Activated naive CD8-positive, alpha-beta T cell treated with anti-CD3 and anti-CD28 coated beads, Interleukin-2, amount 10 ng/mL, durations not matched to agents 7 days and 5 days (primary cell): ENCODE results near the gene CCDC201. TPM values are rescaled to one million over a fixed set of nuclear protein-coding genes. Genes with fewer than 3 reads are reported as not detected.

Source experiments
- ATAC-seq: fragments of 150-1000 bp; cut with Tn5 transposase; one replicate; pipeline ENCODE4 v1.10.0; 2021; ENCODE audit warnings: low read depth, moderate library complexity
- POLR2A ChIA-PET: fragments of 350-600 bp; sonication (Branson Sonifier 250); formaldehyde crosslinking; loops from one replicate; lab custom pipeline; 2021; ENCODE audit warnings: antibody characterized with exemption; lab: Charles Lee
- DNase-seq: peaks from one replicate; pipeline ENCODE4 v3.0.0; 2021
- H3K27ac Mint-ChIP-seq: one replicate; pipeline ENCODE4 v1.8.0; 2022; ENCODE audit warnings: mild to moderate bottlenecking, mixed read lengths
- H3K27me3 Mint-ChIP-seq: one replicate; pipeline ENCODE4 v1.8.0; 2022; ENCODE audit warnings: mild to moderate bottlenecking, moderate library complexity, mixed read lengths
- H3K36me3 Mint-ChIP-seq: one replicate; pipeline ENCODE4 v1.8.0; 2021; ENCODE audit warnings: mild to moderate bottlenecking, mixed read lengths
- H3K4me1 Mint-ChIP-seq: one replicate; pipeline ENCODE4 v1.8.0; 2021; ENCODE audit warnings: mixed read lengths
- H3K4me3 Mint-ChIP-seq: one replicate; pipeline ENCODE4 v1.8.0; 2022; ENCODE audit warnings: mild to moderate bottlenecking, moderate library complexity, mixed read lengths
- H3K9me3 Mint-ChIP-seq: one replicate; pipeline ENCODE4 v1.8.0; 2021; ENCODE audit warnings: mixed read lengths
- total RNA-seq, 2 experiments: library from RNA; stranded (reverse); gene quantifications; one replicate each; pipeline ENCODE4 v1.2.3, GENCODE V29; 2021

CCDC201 gene
- total RNA-seq, 2 experiments from 2014 or later = not detected

GRCh38 chr7:45890125-45890901 lies 17.4 kb upstream of the CCDC201 start:
- no peaks in the 10 kb centered on the region for H3K36me3 Mint-ChIP-seq
- no peak for DNase-seq

GRCh38 chr7:45889367-45890067 lies 16.6 kb upstream of the CCDC201 start:
- ATAC-seq (no peak), DNase-seq (no peak)
- Mint-ChIP-seq H3K36me3 (no peaks in the 10 kb centered on the region), H3K27me3 (peaks cover 59% of the 10 kb centered on the region), H3K9me3 (no peaks in the 10 kb centered on the region), H3K4me1 (peaks cover 2% of the 10 kb centered on the region), H3K27ac (no peak overlapping the region), H3K4me3 (no peak overlapping the region)
- POLR2A ChIA-PET = no interaction called here

More at GRCh38 chr7:45890125-45890901, 17.4 kb upstream of the CCDC201 start:
- ATAC-seq = no peak
- H3K27me3 Mint-ChIP-seq = peaks cover 59% of the 10 kb centered on the region
- H3K27ac Mint-ChIP-seq = no peak overlapping the region
- no peaks in the 10 kb centered on the region for H3K9me3 Mint-ChIP-seq
- POLR2A ChIA-PET = no interaction called here
- no peak overlapping the region for H3K4me3 Mint-ChIP-seq
- peaks cover 2% of the 10 kb centered on the region for H3K4me1 Mint-ChIP-seq

GRCh38 chr7:45888993-45889366 lies 16.1 kb upstream of the CCDC201 start:
- ATAC-seq (no peak), DNase-seq (no peak)
- Mint-ChIP-seq H3K27ac (no peak overlapping the region), H3K27me3 (peaks cover 55% of the 10 kb centered on the region), H3K4me3 (no peak overlapping the region), H3K9me3 (no peaks in the 10 kb centered on the region), H3K4me1 (peaks cover 2% of the 10 kb centered on the region), H3K36me3 (no peaks in the 10 kb centered on the region)
- POLR2A ChIA-PET = no interaction called here

- Mint-ChIP-seq H3K27ac (no peak within 1 kb of the TSS), H3K4me3 (peak within 1 kb of the TSS; percentile 19), H3K4me1 (peaks cover 2% of the 10 kb centered on the region), H3K9me3 (no peaks in the 10 kb centered on the region), H3K36me3 (no peaks in the 10 kb centered on the region), H3K27me3 (peaks cover 55% of the 10 kb centered on the region)
- POLR2A ChIA-PET = no interaction called here
- ATAC-seq (no peak), DNase-seq (no peak)
Measured at GRCh38 chr7:45888185-45888992, 15.5 kb upstream of the CCDC201 start, which contains the start of gene IGFBP1. Gene IGFBP1, plus strand, starts transcription at chr7:45888488. Its CDS starts 165 bp downstream, at chr7:45888653.

- peaks cover 2% of the 10 kb centered on the region for H3K4me1 Mint-ChIP-seq
- no peak overlapping the region for H3K4me3 Mint-ChIP-seq
- ATAC-seq (no peak), DNase-seq (no peak)
- H3K27me3 Mint-ChIP-seq = peaks cover 55% of the 10 kb centered on the region
- no peaks in the 10 kb centered on the region for H3K36me3 Mint-ChIP-seq
- POLR2A ChIA-PET = no interaction called here
- H3K27ac Mint-ChIP-seq = no peak overlapping the region
- no peaks in the 10 kb centered on the region for H3K9me3 Mint-ChIP-seq
Measured at GRCh38 chr7:45886931-45887667, 14.2 kb upstream of the CCDC201 start.

- POLR2A ChIA-PET = no interaction called here
- no peak overlapping the region for H3K4me3 Mint-ChIP-seq
- no peak overlapping the region for H3K27ac Mint-ChIP-seq
- no peaks in the 10 kb centered on the region for H3K36me3 Mint-ChIP-seq
- H3K27me3 Mint-ChIP-seq = peaks cover 45% of the 10 kb centered on the region
- ATAC-seq (no peak), DNase-seq (no peak)
- H3K4me1 Mint-ChIP-seq = peaks cover 2% of the 10 kb centered on the region
- no peaks in the 10 kb centered on the region for H3K9me3 Mint-ChIP-seq
Measured at GRCh38 chr7:45885264-45885882, 12.5 kb upstream of the CCDC201 start.

- H3K4me1 Mint-ChIP-seq = peaks cover 2% of the 10 kb centered on the region
- H3K27me3 Mint-ChIP-seq = peaks cover 34% of the 10 kb centered on the region
- no peak overlapping the region for H3K27ac Mint-ChIP-seq
- ATAC-seq (no peak), DNase-seq (no peak)
- no peaks in the 10 kb centered on the region for H3K36me3 Mint-ChIP-seq
- POLR2A ChIA-PET = no interaction called here
- H3K4me3 Mint-ChIP-seq = no peak overlapping the region
- no peaks in the 10 kb centered on the region for H3K9me3 Mint-ChIP-seq
Measured at GRCh38 chr7:45884136-45884535, 11.3 kb upstream of the CCDC201 start.

GRCh38 chr7:45882465-45882810 lies 9.6 kb upstream of the CCDC201 start:
- Mint-ChIP-seq H3K9me3 (no peaks in the 10 kb centered on the region), H3K27ac (no peak overlapping the region), H3K4me1 (no peaks in the 10 kb centered on the region), H3K27me3 (peaks cover 21% of the 10 kb centered on the region), H3K36me3 (no peaks in the 10 kb centered on the region), H3K4me3 (no peak overlapping the region)
- DNase-seq (no peak), ATAC-seq (no peak)
- POLR2A ChIA-PET = no interaction called here

GRCh38 chr7:45881759-45882464 lies 9.0 kb upstream of the CCDC201 start:
- H3K36me3 Mint-ChIP-seq = no peaks in the 10 kb centered on the region
- POLR2A ChIA-PET = no interaction called here
- ATAC-seq = no peak

GRCh38 chr7:45881280-45881758 lies 8.4 kb upstream of the CCDC201 start:
- H3K4me3 Mint-ChIP-seq = no peak overlapping the region
- H3K9me3 Mint-ChIP-seq = no peaks in the 10 kb centered on the region
- no peaks in the 10 kb centered on the region for H3K4me1 Mint-ChIP-seq
- peaks cover 10% of the 10 kb centered on the region for H3K27me3 Mint-ChIP-seq
- H3K36me3 Mint-ChIP-seq = no peaks in the 10 kb centered on the region
- DNase-seq (no peak), ATAC-seq (no peak)
- POLR2A ChIA-PET = no interaction called here
- H3K27ac Mint-ChIP-seq = no peak overlapping the region

More at GRCh38 chr7:45881759-45882464, 9.0 kb upstream of the CCDC201 start:
- no peak overlapping the region for H3K27ac Mint-ChIP-seq
- peaks cover 16% of the 10 kb centered on the region for H3K27me3 Mint-ChIP-seq
- no peak for DNase-seq
- H3K4me3 Mint-ChIP-seq = no peak overlapping the region
- no peaks in the 10 kb centered on the region for H3K9me3 Mint-ChIP-seq
- H3K4me1 Mint-ChIP-seq = no peaks in the 10 kb centered on the region

- DNase-seq (no peak), ATAC-seq (no peak)
- H3K36me3 Mint-ChIP-seq = no peaks in the 10 kb centered on the region
- no peaks in the 10 kb centered on the region for H3K9me3 Mint-ChIP-seq
- no peak overlapping the region for H3K27ac Mint-ChIP-seq
- POLR2A ChIA-PET = no interaction called here
- H3K4me3 Mint-ChIP-seq = no peak overlapping the region
- no peaks in the 10 kb centered on the region for H3K4me1 Mint-ChIP-seq
- H3K27me3 Mint-ChIP-seq = peaks cover 4% of the 10 kb centered on the region
Measured at GRCh38 chr7:45880433-45880860, 7.6 kb upstream of the CCDC201 start.

- ATAC-seq (no peak), DNase-seq (no peak)
- Mint-ChIP-seq H3K27me3 (no peaks in the 10 kb centered on the region), H3K36me3 (no peaks in the 10 kb centered on the region), H3K27ac (no peak overlapping the region), H3K4me1 (no peaks in the 10 kb centered on the region), H3K4me3 (no peak overlapping the region), H3K9me3 (no peaks in the 10 kb centered on the region)
- POLR2A ChIA-PET = no interaction called here
Measured at GRCh38 chr7:45878457-45879144, 5.7 kb upstream of the CCDC201 start.
